HCT116 (cell line): Measurements from ENCODE around the gene DNLZ.

ENCODE experiments used
- CEBPB ChIP-seq: IDR thresholded peaks from 2 replicates; pipeline ENCODE4 v1.6.1; 2012; ENCODE audit warnings: low read depth
- CTCF ChIP-seq, 3 experiments: fragments of 200-600 bp in 1 of 3; sonication (generic) in 1 of 3; IDR thresholded peaks in 2 of 3; conservative IDR thresholded peaks in 1 of 3; 2 replicates each; pipeline ENCODE4 v1.5.1; 2012 to 2017; ENCODE audit warnings: low read depth in 2 of 3, low read length in 2 of 3, antibody characterized with exemption in 1 of 3, borderline replicate concordance in 1 of 3, control low read depth in 1 of 3, mild to moderate bottlenecking in 1 of 3, mixed read lengths in 1 of 3, mixed run types in 1 of 3, moderate library complexity in 1 of 3; ENCODE audit not compliant: insufficient read depth in 1 of 3
- EGR1 ChIP-seq: IDR thresholded peaks from 2 replicates; pipeline ENCODE4 v1.6.1; 2012; ENCODE audit warnings: low read depth
- EZH2 ChIP-seq: fragments of 200-600 bp; sonication (generic); IDR thresholded peaks from 2 replicates; pipeline ENCODE4 v1.6.1; 2017; ENCODE audit warnings: antibody characterized with exemption, mixed run types
- POLR2A ChIP-seq: IDR thresholded peaks from 2 replicates; pipeline ENCODE4 v1.7.0; 2011; ENCODE audit warnings: borderline replicate concordance; ENCODE audit not compliant: insufficient read depth, insufficient read length; ENCODE audit errors: extremely low read depth
- RAD21 ChIP-seq: IDR thresholded peaks from 2 replicates; pipeline ENCODE4 v1.6.1; 2012; ENCODE audit warnings: low read depth, mild to moderate bottlenecking
- REST ChIP-seq: IDR thresholded peaks from 2 replicates; pipeline ENCODE4 v1.6.1; 2012; ENCODE audit warnings: low read depth
- SP1 ChIP-seq: IDR thresholded peaks from 2 replicates; pipeline ENCODE4 v1.6.1; 2012; ENCODE audit warnings: low read depth
- YY1 ChIP-seq: IDR thresholded peaks from 2 replicates; pipeline ENCODE4 v1.6.1; 2011; ENCODE audit warnings: low read length, low read depth, moderate library complexity, mild to moderate bottlenecking; ENCODE audit not compliant: insufficient replicate concordance; ENCODE audit errors: extremely low read depth
- TF ChIP-seq, protein P1 (sequence below): IDR thresholded peaks from 2 replicates; pipeline ENCODE4 v1.6.1; 2012

- TF ChIP-seq POLR2A (no peak), CTCF (IDR thresholded peaks at IDR 0.05 in 2 of 3, conservative IDR thresholded peaks at IDR 0.05 in 1 of 3; ENCODE audit: borderline replicate concordance in 1 of 3, insufficient read depth in 1 of 3, low read depth in 2 of 3, low read length in 2 of 3) (no peak), CEBPB (no peak), EZH2 (no peak), REST (no peak), RAD21 (no peak), YY1 (no peak), EGR1 (no peak), SP1 (no peak)
- TF ChIP-seq, protein P1, sequence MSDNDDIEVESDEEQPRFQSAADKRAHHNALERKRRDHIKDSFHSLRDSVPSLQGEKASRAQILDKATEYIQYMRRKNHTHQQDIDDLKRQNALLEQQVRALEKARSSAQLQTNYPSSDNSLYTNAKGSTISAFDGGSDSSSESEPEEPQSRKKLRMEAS, result no peak
Observed at GRCh38 chr9:136355616-136356557, 7.7 kb downstream of the DNLZ start.
